Stromal cell of bone marrow (primary cell): ENCODE data around the gene APLN.

Source experiments
- DNase-seq: peaks from one replicate; pipeline ENCODE4 v3.0.0-alpha.2; 2012; ENCODE audit warnings: low read depth

The APLN gene

DNA sequence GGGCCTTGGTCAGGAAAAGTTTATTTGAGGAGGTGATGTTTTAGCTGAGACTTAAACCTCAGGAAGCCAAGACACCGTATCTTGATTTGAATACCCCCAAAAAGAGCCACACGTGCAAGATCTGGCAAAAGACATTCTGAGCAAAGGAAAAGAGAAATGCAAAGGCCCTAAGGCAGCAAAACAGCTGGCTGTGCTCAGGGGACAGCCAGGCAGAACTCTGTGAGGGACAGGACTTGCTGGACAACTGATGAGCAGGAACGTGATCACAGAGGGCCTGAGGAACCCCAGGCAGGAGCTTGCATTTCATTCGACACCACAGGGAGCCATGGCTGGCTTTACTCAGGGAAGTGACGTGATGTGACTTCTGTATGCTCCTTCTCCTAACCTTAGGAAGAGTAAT lies 58.7 kb downstream of the APLN start:
- no peak for DNase-seq
